ENCODE results near the gene MTFMT.

GRCh38 chr15:65032801-65033537 lies 3.5 kb upstream of the MTFMT start:
- TF ChIP-seq CTCF (IDR thresholded peaks at IDR 0.05) (peak; percentile 13 to 69), POLR2A (IDR thresholded peaks at IDR 0.05) (no peak), EP300 (IDR thresholded peaks at IDR 0.05) (no peak)
